Liver (tissue), 9 donors: ENCODE results near the gene DUSP3. TPM values are rescaled to one million over a fixed set of nuclear protein-coding genes. Genes with fewer than 3 reads are reported as not detected.

Experiments used
- DNase-seq: peaks from one replicate; pipeline ENCODE4 v3.0.0-alpha.2; 2017; ENCODE audit warnings: low spot score
- H3K27ac ChIP-seq, 2 donors: one replicate each; pipeline ENCODE4 v1.7.0; 2013; ENCODE audit warnings: inconsistent platforms in 2 of 2, low read length in 2 of 2, control low read depth in 1 of 2, low read depth in 1 of 2, mild to moderate bottlenecking in 1 of 2
- H3K27me3 ChIP-seq, 4 donors: one replicate each; pipeline versions ENCODE4 v1.6.1 to v1.7.0; 2013; ENCODE audit warnings: low read length in 3 of 4, inconsistent platforms in 1 of 4, mild to moderate bottlenecking in 1 of 4, moderate library complexity in 1 of 4; ENCODE audit not compliant: control insufficient read depth in 4 of 4, insufficient read depth in 4 of 4
- H3K36me3 ChIP-seq, 4 donors: one replicate each; pipeline versions ENCODE4 v1.6.1 to v1.7.0; 2013; ENCODE audit warnings: low read length in 3 of 4, mild to moderate bottlenecking in 3 of 4, low read depth in 1 of 4, moderate library complexity in 1 of 4; ENCODE audit not compliant: control insufficient read depth in 4 of 4, insufficient read depth in 3 of 4
- H3K4me1 ChIP-seq, 4 donors: one replicate each; pipeline versions ENCODE4 v1.6.1 to v1.7.0; 2013; ENCODE audit warnings: low read length in 3 of 4, mild to moderate bottlenecking in 3 of 4, moderate library complexity in 1 of 4; ENCODE audit not compliant: control insufficient read depth in 4 of 4, insufficient read depth in 4 of 4
- H3K4me3 ChIP-seq, 3 donors: one replicate each; pipeline versions ENCODE4 v1.6.1 to v1.7.0; 2013; ENCODE audit warnings: low read length in 3 of 3, control low read depth in 1 of 3, low read depth in 1 of 3, mild to moderate bottlenecking in 1 of 3
- H3K9ac ChIP-seq, 2 donors: one replicate each; pipeline ENCODE4 v1.7.0; 2013; ENCODE audit warnings: low read length in 2 of 2, mild to moderate bottlenecking in 2 of 2, moderate library complexity in 2 of 2, control low read depth in 1 of 2, low read depth in 1 of 2
- H3K9me3 ChIP-seq, 4 donors: one replicate each; pipeline versions ENCODE4 v1.6.1 to v1.7.0; 2013; ENCODE audit warnings: low read length in 3 of 4; ENCODE audit not compliant: control insufficient read depth in 4 of 4
- EGR1 ChIP-seq, 2 donors: IDR thresholded peaks; 2 replicates each; pipeline ENCODE4 v1.6.1; 2016 to 2018; ENCODE audit warnings: antibody characterized with exemption in 2 of 2, low read depth in 2 of 2
- FOXA1 ChIP-seq: IDR thresholded peaks from 2 replicates; pipeline ENCODE4 v1.6.1; 2016; ENCODE audit warnings: antibody characterized with exemption
- FOXA2 ChIP-seq: IDR thresholded peaks from 2 replicates; pipeline ENCODE4 v1.6.1; 2016; ENCODE audit warnings: antibody characterized with exemption
- GABPA ChIP-seq, 2 donors: IDR thresholded peaks in 1 of 2; conservative IDR thresholded peaks in 1 of 2; 2 replicates each; pipeline ENCODE4 v1.6.1; 2016; ENCODE audit warnings: antibody characterized with exemption in 2 of 2, mild to moderate bottlenecking in 1 of 2, moderate library complexity in 1 of 2
- HNF4A ChIP-seq, 2 donors: conservative IDR thresholded peaks; 2 replicates each; pipeline ENCODE4 v1.6.1; 2016; ENCODE audit warnings: antibody characterized with exemption in 2 of 2, mild to moderate bottlenecking in 2 of 2
- HNF4G ChIP-seq: IDR thresholded peaks from 2 replicates; pipeline ENCODE4 v1.6.1; 2016; ENCODE audit warnings: antibody characterized with exemption
- JUND ChIP-seq, 2 donors: IDR thresholded peaks; 2 replicates each; pipeline ENCODE4 v1.6.1; 2016; ENCODE audit warnings: antibody characterized with exemption in 2 of 2
- NR2F2 ChIP-seq: IDR thresholded peaks from 2 replicates; pipeline ENCODE4 v1.6.1; 2016; ENCODE audit warnings: antibody characterized with exemption
- RAD21 ChIP-seq, 2 donors: IDR thresholded peaks; 2 replicates each; pipeline ENCODE4 v1.6.1; 2016; ENCODE audit warnings: antibody characterized with exemption in 2 of 2, mild to moderate bottlenecking in 2 of 2
- RXRA ChIP-seq, 2 donors: IDR thresholded peaks; 2 replicates each; pipeline ENCODE4 v1.6.1; 2017 to 2018; ENCODE audit warnings: antibody characterized with exemption in 2 of 2, mild to moderate bottlenecking in 1 of 2
- SP1 ChIP-seq: IDR thresholded peaks from 2 replicates; pipeline ENCODE4 v1.6.1; 2018; ENCODE audit warnings: antibody characterized with exemption, mild to moderate bottlenecking
- TAF1 ChIP-seq: conservative IDR thresholded peaks from 2 replicates; pipeline ENCODE4 v1.6.1; 2016; ENCODE audit warnings: antibody characterized with exemption, mild to moderate bottlenecking
- YY1 ChIP-seq: IDR thresholded peaks from 2 replicates; pipeline ENCODE4 v1.6.1; 2016; ENCODE audit warnings: antibody characterized with exemption, mild to moderate bottlenecking
- WGBS: extraction: QIAGEN DNeasy Blood & Tissue Kit; methylation state at CpG from one replicate; pipeline ENCODE4 v1.1.7; 2013; 5-methylcytosine and 5-hydroxymethylcytosine counted together
- polyA plus RNA-seq, 2 donors: library from polyadenylated mRNA; stranded (reverse) in 1 of 2; unstranded in 1 of 2; fragments of 200-250 nt in 1 of 2; fragments of >200 nt in 1 of 2; fragmentation: Nextera tagmentation in 1 of 2; extraction: Ambion mirVana in 1 of 2; gene quantifications; one replicate each; pipeline versions ENCODE4 v1.2.1 to v1.2.3, GENCODE V29; 2013 to 2015
- total RNA-seq, 2 donors: library from RNA; depleted of rRNA; stranded (reverse); fragments of >200 nt; gene quantifications; one replicate each; pipeline ENCODE4 v1.2.3, GENCODE V29; 2014
- TF ChIP-seq, protein P1 (sequence below): fragments of 150-350 bp; IDR thresholded peaks from 2 replicates; pipeline ENCODE4 v1.5.1; 2017; ENCODE audit warnings: improper control_type of control experiment, low read depth, low read length; ENCODE audit not compliant: missing input control
- TF ChIP-seq, protein P2 (sequence below): IDR thresholded peaks from 2 replicates; pipeline ENCODE4 v1.6.1; 2016; ENCODE audit warnings: antibody characterized with exemption, mild to moderate bottlenecking
- TF ChIP-seq, protein P3 (sequence below): IDR thresholded peaks from 2 replicates; pipeline ENCODE4 v1.6.1; 2016; ENCODE audit warnings: antibody characterized with exemption
- TF ChIP-seq, protein P4 (sequence below): IDR thresholded peaks from 2 replicates; pipeline ENCODE4 v1.6.1; 2016; ENCODE audit warnings: antibody characterized with exemption
- TF ChIP-seq, protein P5 (sequence below): IDR thresholded peaks from 2 replicates; pipeline ENCODE4 v1.6.1; 2016; ENCODE audit warnings: antibody characterized with exemption
- donor health status: healthy.
- donor health status: healthy.
- donor health status: healthy.
- donor health status: healthy.
- donor health status: healthy.

DUSP3 gene
- total and polyA plus RNA-seq, 4 donors = 30.4 to 104 (median 60.8) TPM

DNA sequence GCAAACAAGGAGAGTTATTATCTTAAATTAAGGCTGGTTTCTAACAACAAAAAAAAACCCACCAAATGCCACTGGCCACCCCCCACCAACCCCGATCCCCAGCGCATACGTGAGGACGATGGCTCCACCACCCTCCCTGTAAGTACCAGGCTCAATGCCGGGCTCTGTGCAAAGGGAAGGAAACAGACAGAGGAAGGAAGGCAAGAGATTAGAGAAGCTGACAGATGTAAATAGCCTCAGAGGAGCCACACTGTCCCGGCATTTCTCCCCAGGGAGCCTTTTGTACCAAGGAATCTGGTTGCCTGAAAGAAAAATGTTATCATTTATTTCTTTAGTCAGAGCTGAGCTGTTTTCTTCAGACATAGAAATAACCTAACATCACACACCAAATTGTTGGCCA, 33.2 kb downstream of the DUSP3 start:
- Histone ChIP-seq H3K4me1 (peaks cover 0 to 5% (median 0%) of the 10 kb centered on the region in 4 donors), H3K9me3 (no peaks in the 10 kb centered on the region), H3K27me3 (peaks cover 0 to 6% (median 0%) of the 10 kb centered on the region in 4 donors), H3K4me3 (no peak overlapping the region), H3K36me3 (no peaks in the 10 kb centered on the region), H3K9ac (no peak overlapping the region), H3K27ac (no peak overlapping the region)
- 20% methylated on average over 6 of the region's 6 CpGs for WGBS
- TF ChIP-seq GABPA (IDR thresholded peaks at IDR 0.05 in 1 of 2, conservative IDR thresholded peaks at IDR 0.05 in 1 of 2) (no peak), HNF4A (conservative IDR thresholded peaks at IDR 0.05) (no peak), NR2F2 (peak; percentile 12), RXRA (IDR thresholded peaks at IDR 0.05) (no peak), FOXA1 (no peak), FOXA2 (no peak)
- TF ChIP-seq, protein P1, sequence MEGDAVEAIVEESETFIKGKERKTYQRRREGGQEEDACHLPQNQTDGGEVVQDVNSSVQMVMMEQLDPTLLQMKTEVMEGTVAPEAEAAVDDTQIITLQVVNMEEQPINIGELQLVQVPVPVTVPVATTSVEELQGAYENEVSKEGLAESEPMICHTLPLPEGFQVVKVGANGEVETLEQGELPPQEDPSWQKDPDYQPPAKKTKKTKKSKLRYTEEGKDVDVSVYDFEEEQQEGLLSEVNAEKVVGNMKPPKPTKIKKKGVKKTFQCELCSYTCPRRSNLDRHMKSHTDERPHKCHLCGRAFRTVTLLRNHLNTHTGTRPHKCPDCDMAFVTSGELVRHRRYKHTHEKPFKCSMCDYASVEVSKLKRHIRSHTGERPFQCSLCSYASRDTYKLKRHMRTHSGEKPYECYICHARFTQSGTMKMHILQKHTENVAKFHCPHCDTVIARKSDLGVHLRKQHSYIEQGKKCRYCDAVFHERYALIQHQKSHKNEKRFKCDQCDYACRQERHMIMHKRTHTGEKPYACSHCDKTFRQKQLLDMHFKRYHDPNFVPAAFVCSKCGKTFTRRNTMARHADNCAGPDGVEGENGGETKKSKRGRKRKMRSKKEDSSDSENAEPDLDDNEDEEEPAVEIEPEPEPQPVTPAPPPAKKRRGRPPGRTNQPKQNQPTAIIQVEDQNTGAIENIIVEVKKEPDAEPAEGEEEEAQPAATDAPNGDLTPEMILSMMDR = no peak
- TF ChIP-seq, protein P2, sequence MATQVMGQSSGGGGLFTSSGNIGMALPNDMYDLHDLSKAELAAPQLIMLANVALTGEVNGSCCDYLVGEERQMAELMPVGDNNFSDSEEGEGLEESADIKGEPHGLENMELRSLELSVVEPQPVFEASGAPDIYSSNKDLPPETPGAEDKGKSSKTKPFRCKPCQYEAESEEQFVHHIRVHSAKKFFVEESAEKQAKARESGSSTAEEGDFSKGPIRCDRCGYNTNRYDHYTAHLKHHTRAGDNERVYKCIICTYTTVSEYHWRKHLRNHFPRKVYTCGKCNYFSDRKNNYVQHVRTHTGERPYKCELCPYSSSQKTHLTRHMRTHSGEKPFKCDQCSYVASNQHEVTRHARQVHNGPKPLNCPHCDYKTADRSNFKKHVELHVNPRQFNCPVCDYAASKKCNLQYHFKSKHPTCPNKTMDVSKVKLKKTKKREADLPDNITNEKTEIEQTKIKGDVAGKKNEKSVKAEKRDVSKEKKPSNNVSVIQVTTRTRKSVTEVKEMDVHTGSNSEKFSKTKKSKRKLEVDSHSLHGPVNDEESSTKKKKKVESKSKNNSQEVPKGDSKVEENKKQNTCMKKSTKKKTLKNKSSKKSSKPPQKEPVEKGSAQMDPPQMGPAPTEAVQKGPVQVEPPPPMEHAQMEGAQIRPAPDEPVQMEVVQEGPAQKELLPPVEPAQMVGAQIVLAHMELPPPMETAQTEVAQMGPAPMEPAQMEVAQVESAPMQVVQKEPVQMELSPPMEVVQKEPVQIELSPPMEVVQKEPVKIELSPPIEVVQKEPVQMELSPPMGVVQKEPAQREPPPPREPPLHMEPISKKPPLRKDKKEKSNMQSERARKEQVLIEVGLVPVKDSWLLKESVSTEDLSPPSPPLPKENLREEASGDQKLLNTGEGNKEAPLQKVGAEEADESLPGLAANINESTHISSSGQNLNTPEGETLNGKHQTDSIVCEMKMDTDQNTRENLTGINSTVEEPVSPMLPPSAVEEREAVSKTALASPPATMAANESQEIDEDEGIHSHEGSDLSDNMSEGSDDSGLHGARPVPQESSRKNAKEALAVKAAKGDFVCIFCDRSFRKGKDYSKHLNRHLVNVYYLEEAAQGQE = no peak
- DNase-seq = no peak

DNA sequence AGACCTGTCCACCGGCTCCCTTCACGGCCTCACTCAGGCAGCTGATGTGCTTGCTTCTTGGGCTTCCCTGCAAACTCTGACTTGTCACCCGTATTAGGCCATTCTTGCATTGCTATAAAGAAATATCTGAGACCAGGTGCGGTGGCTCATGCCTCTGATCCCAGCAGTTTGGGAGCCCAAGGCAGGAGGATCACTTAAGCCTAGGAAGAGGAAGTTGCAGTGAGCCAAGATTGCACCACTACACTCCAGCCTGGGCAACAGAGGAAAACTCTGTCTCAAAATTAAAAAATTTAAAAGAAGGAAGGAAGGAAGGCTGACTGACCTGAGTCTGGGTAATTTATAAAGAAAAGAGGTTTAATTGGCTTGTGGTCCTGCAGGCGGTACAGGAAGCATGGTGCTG, 37.1 kb downstream of the DUSP3 start:
- Histone ChIP-seq H3K9ac (no peak overlapping the region), H3K36me3 (no peaks in the 10 kb centered on the region), H3K9me3 (no peaks in the 10 kb centered on the region), H3K4me3 (no peak overlapping the region), H3K4me1 (peaks cover 0 to 5% (median 0%) of the 10 kb centered on the region in 4 donors), H3K27ac (no peak overlapping the region), H3K27me3 (no peaks in the 10 kb centered on the region)
- TF ChIP-seq SP1 (no peak), HNF4G (no peak), FOXA1 (no peak), GABPA (IDR thresholded peaks at IDR 0.05 in 1 of 2, conservative IDR thresholded peaks at IDR 0.05 in 1 of 2) (no peak), HNF4A (conservative IDR thresholded peaks at IDR 0.05) (no peak), RAD21 (IDR thresholded peaks at IDR 0.05) (no peak), NR2F2 (no peak), YY1 (no peak), FOXA2 (no peak), EGR1 (IDR thresholded peaks at IDR 0.05; ENCODE audit: low read depth in 2 of 2) (no peak), RXRA (IDR thresholded peaks at IDR 0.05) (no peak), TAF1 (no peak), JUND (IDR thresholded peaks at IDR 0.05) (no peak)
- TF ChIP-seq, protein P3, sequence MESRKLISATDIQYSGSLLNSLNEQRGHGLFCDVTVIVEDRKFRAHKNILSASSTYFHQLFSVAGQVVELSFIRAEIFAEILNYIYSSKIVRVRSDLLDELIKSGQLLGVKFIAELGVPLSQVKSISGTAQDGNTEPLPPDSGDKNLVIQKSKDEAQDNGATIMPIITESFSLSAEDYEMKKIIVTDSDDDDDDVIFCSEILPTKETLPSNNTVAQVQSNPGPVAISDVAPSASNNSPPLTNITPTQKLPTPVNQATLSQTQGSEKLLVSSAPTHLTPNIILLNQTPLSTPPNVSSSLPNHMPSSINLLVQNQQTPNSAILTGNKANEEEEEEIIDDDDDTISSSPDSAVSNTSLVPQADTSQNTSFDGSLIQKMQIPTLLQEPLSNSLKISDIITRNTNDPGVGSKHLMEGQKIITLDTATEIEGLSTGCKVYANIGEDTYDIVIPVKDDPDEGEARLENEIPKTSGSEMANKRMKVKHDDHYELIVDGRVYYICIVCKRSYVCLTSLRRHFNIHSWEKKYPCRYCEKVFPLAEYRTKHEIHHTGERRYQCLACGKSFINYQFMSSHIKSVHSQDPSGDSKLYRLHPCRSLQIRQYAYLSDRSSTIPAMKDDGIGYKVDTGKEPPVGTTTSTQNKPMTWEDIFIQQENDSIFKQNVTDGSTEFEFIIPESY = no peak
- TF ChIP-seq, protein P1 = no peak
- TF ChIP-seq, protein P4, sequence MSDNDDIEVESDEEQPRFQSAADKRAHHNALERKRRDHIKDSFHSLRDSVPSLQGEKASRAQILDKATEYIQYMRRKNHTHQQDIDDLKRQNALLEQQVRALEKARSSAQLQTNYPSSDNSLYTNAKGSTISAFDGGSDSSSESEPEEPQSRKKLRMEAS = no peak
- TF ChIP-seq, protein P2 = no peak
- TF ChIP-seq, protein P5, sequence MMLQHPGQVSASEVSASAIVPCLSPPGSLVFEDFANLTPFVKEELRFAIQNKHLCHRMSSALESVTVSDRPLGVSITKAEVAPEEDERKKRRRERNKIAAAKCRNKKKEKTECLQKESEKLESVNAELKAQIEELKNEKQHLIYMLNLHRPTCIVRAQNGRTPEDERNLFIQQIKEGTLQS = no peak
- WGBS = 92% methylated on average over 5 of the region's 5 CpGs
- no peak for DNase-seq
